ENCODE measurements around the gene PDGFB. TPM values are rescaled to one million over a fixed set of nuclear protein-coding genes. Genes with fewer than 3 reads are reported as not detected.

PDGFB gene
- total RNA-seq, 2 donors from 2014 or later: 10.8 to 12.6 TPM

GRCh38 chr22:39231197-39231950 is 13.4 kb downstream of the PDGFB start:
- Histone ChIP-seq H3K27me3 (replicated peaks; ENCODE audit: insufficient read depth) (no peaks in the 10 kb centered on the region), H3K27ac (no peak overlapping the region), H3K36me3 (no peaks in the 10 kb centered on the region), H3K4me1 (ENCODE audit: control insufficient read depth in 1 of 2, low read depth in 2 of 2) (peaks cover 3 to 20% of the 10 kb centered on the region in 2 donors), H3K4me3 (no peak overlapping the region), H3K9me3 (no peaks in the 10 kb centered on the region)
- ATAC-seq (ENCODE audit: insufficient number of reproducible peaks, low FRiP score, low read depth) (no peak), DNase-seq (ENCODE audit: low spot score) (no peak)
- TF ChIP-seq, protein P1, sequence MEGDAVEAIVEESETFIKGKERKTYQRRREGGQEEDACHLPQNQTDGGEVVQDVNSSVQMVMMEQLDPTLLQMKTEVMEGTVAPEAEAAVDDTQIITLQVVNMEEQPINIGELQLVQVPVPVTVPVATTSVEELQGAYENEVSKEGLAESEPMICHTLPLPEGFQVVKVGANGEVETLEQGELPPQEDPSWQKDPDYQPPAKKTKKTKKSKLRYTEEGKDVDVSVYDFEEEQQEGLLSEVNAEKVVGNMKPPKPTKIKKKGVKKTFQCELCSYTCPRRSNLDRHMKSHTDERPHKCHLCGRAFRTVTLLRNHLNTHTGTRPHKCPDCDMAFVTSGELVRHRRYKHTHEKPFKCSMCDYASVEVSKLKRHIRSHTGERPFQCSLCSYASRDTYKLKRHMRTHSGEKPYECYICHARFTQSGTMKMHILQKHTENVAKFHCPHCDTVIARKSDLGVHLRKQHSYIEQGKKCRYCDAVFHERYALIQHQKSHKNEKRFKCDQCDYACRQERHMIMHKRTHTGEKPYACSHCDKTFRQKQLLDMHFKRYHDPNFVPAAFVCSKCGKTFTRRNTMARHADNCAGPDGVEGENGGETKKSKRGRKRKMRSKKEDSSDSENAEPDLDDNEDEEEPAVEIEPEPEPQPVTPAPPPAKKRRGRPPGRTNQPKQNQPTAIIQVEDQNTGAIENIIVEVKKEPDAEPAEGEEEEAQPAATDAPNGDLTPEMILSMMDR (IDR thresholded peaks at IDR 0.05): no peak

GRCh38 chr22:39230261-39231196 is 14.3 kb downstream of the PDGFB start:
- Histone ChIP-seq H3K4me3 (no peak overlapping the region), H3K36me3 (no peaks in the 10 kb centered on the region), H3K4me1 (ENCODE audit: control insufficient read depth in 1 of 2, low read depth in 2 of 2) (peaks cover 3 to 14% of the 10 kb centered on the region in 2 donors), H3K27ac (no peak overlapping the region), H3K27me3 (replicated peaks; ENCODE audit: insufficient read depth) (no peaks in the 10 kb centered on the region), H3K9me3 (no peaks in the 10 kb centered on the region)
- TF ChIP-seq, protein P1 (IDR thresholded peaks at IDR 0.05): no peak
- ATAC-seq (ENCODE audit: insufficient number of reproducible peaks, low FRiP score, low read depth) (no peak), DNase-seq (ENCODE audit: low spot score) (no peak)

GRCh38 chr22:39229688-39230260 is 15.0 kb downstream of the PDGFB start:
- H3K4me3 ChIP-seq: no peak overlapping the region
- H3K4me1 ChIP-seq (ENCODE audit: control insufficient read depth in 1 of 2, low read depth in 2 of 2): peaks cover 3 to 12% of the 10 kb centered on the region in 2 donors
- ATAC-seq (ENCODE audit: insufficient number of reproducible peaks, low FRiP score, low read depth) (no peak), DNase-seq (ENCODE audit: low spot score) (no peak)
- no peaks in the 10 kb centered on the region for H3K9me3 ChIP-seq
- H3K27me3 ChIP-seq (replicated peaks; ENCODE audit: insufficient read depth): no peaks in the 10 kb centered on the region
- no peaks in the 10 kb centered on the region for H3K36me3 ChIP-seq
- TF ChIP-seq, protein P1 (IDR thresholded peaks at IDR 0.05): no peak
- no peak overlapping the region for H3K27ac ChIP-seq

- TF ChIP-seq, protein P1 (IDR thresholded peaks at IDR 0.05): no peak
- no peaks in the 10 kb centered on the region for H3K36me3 ChIP-seq
- H3K27ac ChIP-seq: no peak overlapping the region
- no peaks in the 10 kb centered on the region for H3K27me3 ChIP-seq (replicated peaks; ENCODE audit: insufficient read depth)
- H3K4me3 ChIP-seq: no peak overlapping the region
- H3K4me1 ChIP-seq (ENCODE audit: control insufficient read depth in 1 of 2, low read depth in 2 of 2): peaks cover 3 to 10% of the 10 kb centered on the region in 2 donors
- no peaks in the 10 kb centered on the region for H3K9me3 ChIP-seq
- no peak for ATAC-seq (ENCODE audit: insufficient number of reproducible peaks, low FRiP score, low read depth)
- DNase-seq (ENCODE audit: low spot score): no peak
Observed at GRCh38 chr22:39229075-39229474, 15.7 kb downstream of the PDGFB start.

All from thoracic aorta (tissue), 2 donors.